Sigmoid colon (tissue), 7 donors: Measurements from ENCODE around the gene CLEC16A. TPM values are rescaled to one million over a fixed set of nuclear protein-coding genes. Genes with fewer than 3 reads are reported as not detected.

ENCODE experiments used
- DNase-seq: peaks from one replicate; pipeline ENCODE4 v3.0.0-alpha.2; 2019
- H3K27ac ChIP-seq, 4 donors: fragments of 200-600 bp; sonication (generic); one replicate each; pipeline ENCODE4 v1.5.1; 2016 to 2019; ENCODE audit warnings: mild to moderate bottlenecking in 1 of 4
- H3K27me3 ChIP-seq, 3 donors: fragments of 200-600 bp; sonication (generic); one replicate each; pipeline ENCODE4 v1.5.1; 2019; ENCODE audit warnings: mild to moderate bottlenecking in 1 of 3
- H3K36me3 ChIP-seq, 4 donors: fragments of 200-600 bp; sonication (generic); one replicate each; pipeline ENCODE4 v1.5.1; 2016 to 2019
- H3K4me1 ChIP-seq, 4 donors: fragments of 200-600 bp; sonication (generic); one replicate each; pipeline ENCODE4 v1.5.1; 2017 to 2019
- H3K4me3 ChIP-seq, 4 donors: fragments of 200-600 bp; sonication (generic); one replicate each; pipeline ENCODE4 v1.5.1; 2017 to 2019; ENCODE audit warnings: mild to moderate bottlenecking in 2 of 4, moderate library complexity in 1 of 4
- H3K9me3 ChIP-seq, 4 donors: fragments of 200-600 bp in 3 of 4; sonication (generic) in 3 of 4; one replicate each; pipeline versions ENCODE4 v1.5.1 to v1.6.1; 2013 to 2019
- EP300 ChIP-seq, 4 donors: sonication (generic); formaldehyde crosslinking; IDR thresholded peaks; one replicate each; pipeline ENCODE4 v1.6.1; 2017; ENCODE audit warnings: antibody characterized with exemption in 4 of 4
- POLR2A ChIP-seq, 2 donors: fragments of 450-650 bp; IDR thresholded peaks; one replicate each; pipeline ENCODE4 v1.6.1; 2016; ENCODE audit warnings: antibody characterized with exemption in 2 of 2, mild to moderate bottlenecking in 2 of 2, moderate library complexity in 2 of 2
- POLR2AphosphoS5 ChIP-seq, 4 donors: sonication (generic); formaldehyde crosslinking; IDR thresholded peaks; one replicate each; pipeline ENCODE4 v1.6.1; 2017; ENCODE audit warnings: antibody characterized with exemption in 4 of 4
- WGBS, 2 donors: extraction: QIAGEN DNeasy Blood & Tissue Kit; methylation state at CpG; one replicate each; pipeline ENCODE4 v1.1.7; 2013; 5-methylcytosine and 5-hydroxymethylcytosine counted together
- intact Hi-C: fragments of 100-400 bp; cut with DNase I; formaldehyde crosslinking; loops from one replicate; pipeline ENCODE4 v1.15.1; 2023
- polyA plus RNA-seq, 3 donors: library from polyadenylated mRNA; stranded (reverse); fragments of 200-250 nt; gene quantifications; one replicate each; pipeline ENCODE4 v1.2.3, GENCODE V29; 2013
- total RNA-seq, 4 donors: library from RNA; depleted of rRNA; stranded (reverse); fragments of >200 nt; gene quantifications; one replicate each; pipeline ENCODE4 v1.1.0, GENCODE V29; 2016
- TF ChIP-seq, protein P1 (sequence below), 4 experiments: fragments of 450-650 bp in 3 of 4; fragments of 200-600 bp in 1 of 4; IDR thresholded peaks; one replicate each; pipeline ENCODE4 v1.5.1; 2016 to 2019; ENCODE audit warnings: antibody characterized with exemption in 4 of 4, mild to moderate bottlenecking in 3 of 4, moderate library complexity in 2 of 4
- donor health status: healthy with polysubstance abuse.
- donor health status: Bipolar disorder and iron deficiency.
- donor health status: healthy.

CLEC16A gene
- total and polyA plus RNA-seq, 7 donors, result 9.6 to 35.2 (median 24.6) TPM

DNA sequence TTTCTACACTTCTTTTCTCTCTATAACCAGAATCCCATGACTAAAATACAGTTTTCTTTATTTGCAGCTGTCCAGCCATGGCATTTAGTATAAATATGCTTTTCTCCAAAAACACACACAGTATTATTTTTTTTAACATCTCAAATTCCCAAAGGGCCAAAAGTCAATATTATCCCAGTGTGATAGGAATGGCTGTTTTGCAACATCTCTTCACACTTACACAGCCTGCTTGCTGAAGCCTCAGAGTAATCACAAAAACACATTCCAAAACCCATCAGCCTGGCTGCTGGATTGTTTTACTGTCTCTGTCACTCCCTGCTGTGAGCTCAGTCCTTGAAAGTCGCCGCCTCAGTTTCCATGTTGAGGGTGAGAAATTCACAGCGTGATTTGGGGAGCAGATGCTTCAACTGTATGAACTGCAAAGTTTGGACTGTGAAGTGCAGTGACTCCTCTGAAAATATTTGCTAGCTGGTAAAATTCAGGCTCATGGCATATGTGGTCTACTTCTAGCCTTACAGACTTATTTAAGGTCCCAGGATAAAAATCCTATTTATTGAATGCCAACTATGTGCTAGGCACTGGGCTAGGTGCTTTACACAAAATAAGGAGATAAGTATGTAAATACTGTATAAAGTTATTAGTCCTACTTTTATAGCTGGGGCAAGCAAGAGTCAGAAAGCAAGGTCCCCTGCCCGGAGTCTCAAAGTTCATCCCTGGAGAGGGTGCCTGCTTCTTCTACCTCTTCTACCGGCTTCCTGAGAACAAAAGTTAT, 195.1 kb downstream of the CLEC16A start:
- Histone ChIP-seq H3K4me3 (no peak overlapping the region), H3K4me1 (peaks cover 0 to 13% (median 0%) of the 10 kb centered on the region in 4 donors), H3K9me3 (no peaks in the 10 kb centered on the region), H3K27me3 (no peaks in the 10 kb centered on the region), H3K27ac (no peak overlapping the region), H3K36me3 (no peaks in the 10 kb centered on the region)
- DNase-seq, result no peak
- intact Hi-C loops, result loop anchor here (10.0 kb wide), 1 partner anchor 115 kb away; the partner anchor contains the start of gene SOCS1
- TF ChIP-seq POLR2A (IDR thresholded peaks at IDR 0.05), result no peak
- WGBS, 2 donors, result 58 to 68% methylated on average over 5 of the region's 5 CpGs

DNA sequence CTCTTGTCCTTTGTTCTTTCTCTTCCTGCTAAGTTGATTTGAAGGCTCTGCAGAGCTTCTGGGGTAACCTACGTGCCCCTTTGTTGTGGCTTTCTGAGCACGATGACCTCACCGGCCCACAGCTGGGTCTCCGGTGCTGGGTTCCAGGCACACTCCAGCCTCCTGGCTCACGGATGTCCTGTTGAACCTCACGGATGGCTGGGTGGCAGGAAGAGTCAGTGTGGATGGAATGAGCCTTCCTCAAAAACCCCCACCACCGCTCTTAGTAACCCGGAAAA, 195.7 kb downstream of the CLEC16A start:
- H3K4me1 ChIP-seq, result peaks cover 0 to 9% (median 0%) of the 10 kb centered on the region in 4 donors
- no peaks in the 10 kb centered on the region for H3K9me3 ChIP-seq
- 59 to 80% methylated on average over 8 of the region's 8 CpGs for WGBS, 2 donors
- H3K4me3 ChIP-seq, result no peak overlapping the region
- DNase-seq, result no peak
- no peaks in the 10 kb centered on the region for H3K27me3 ChIP-seq
- intact Hi-C loops, result no loop called here
- H3K27ac ChIP-seq, result no peak overlapping the region
- H3K36me3 ChIP-seq, result no peaks in the 10 kb centered on the region
- TF ChIP-seq EP300 (IDR thresholded peaks at IDR 0.05) (no peak), POLR2A (IDR thresholded peaks at IDR 0.05) (no peak), POLR2AphosphoS5 (IDR thresholded peaks at IDR 0.05) (no peak)
- TF ChIP-seq, protein P1, sequence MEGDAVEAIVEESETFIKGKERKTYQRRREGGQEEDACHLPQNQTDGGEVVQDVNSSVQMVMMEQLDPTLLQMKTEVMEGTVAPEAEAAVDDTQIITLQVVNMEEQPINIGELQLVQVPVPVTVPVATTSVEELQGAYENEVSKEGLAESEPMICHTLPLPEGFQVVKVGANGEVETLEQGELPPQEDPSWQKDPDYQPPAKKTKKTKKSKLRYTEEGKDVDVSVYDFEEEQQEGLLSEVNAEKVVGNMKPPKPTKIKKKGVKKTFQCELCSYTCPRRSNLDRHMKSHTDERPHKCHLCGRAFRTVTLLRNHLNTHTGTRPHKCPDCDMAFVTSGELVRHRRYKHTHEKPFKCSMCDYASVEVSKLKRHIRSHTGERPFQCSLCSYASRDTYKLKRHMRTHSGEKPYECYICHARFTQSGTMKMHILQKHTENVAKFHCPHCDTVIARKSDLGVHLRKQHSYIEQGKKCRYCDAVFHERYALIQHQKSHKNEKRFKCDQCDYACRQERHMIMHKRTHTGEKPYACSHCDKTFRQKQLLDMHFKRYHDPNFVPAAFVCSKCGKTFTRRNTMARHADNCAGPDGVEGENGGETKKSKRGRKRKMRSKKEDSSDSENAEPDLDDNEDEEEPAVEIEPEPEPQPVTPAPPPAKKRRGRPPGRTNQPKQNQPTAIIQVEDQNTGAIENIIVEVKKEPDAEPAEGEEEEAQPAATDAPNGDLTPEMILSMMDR (IDR thresholded peaks at IDR 0.05), result no peak

DNA sequence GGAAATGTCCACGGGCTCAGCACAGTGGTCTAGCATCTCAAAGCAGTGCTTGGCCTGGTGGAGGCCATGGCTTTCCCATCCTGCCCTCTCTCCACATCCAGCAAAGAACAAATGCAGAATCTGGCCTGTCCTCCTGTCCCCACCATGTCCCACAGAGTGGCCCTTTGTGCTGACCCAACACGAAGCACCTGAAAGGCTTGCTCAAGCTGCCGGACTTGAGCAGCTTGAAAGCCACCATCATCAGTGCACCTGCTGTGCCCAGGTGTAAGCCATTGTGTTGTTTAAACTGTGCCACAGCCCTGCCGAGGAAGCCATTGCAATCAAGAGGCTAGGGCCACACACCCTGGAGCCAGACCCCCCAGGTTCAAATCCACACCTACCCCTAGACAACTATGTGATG, 196.1 kb downstream of the CLEC16A start:
- Histone ChIP-seq H3K4me1 (peaks cover 0 to 6% (median 0%) of the 10 kb centered on the region in 4 donors), H3K4me3 (no peak overlapping the region), H3K27me3 (no peaks in the 10 kb centered on the region), H3K36me3 (no peaks in the 10 kb centered on the region), H3K27ac (no peak overlapping the region), H3K9me3 (no peaks in the 10 kb centered on the region)
- DNase-seq, result no peak
- TF ChIP-seq POLR2A (IDR thresholded peaks at IDR 0.05) (no peak), POLR2AphosphoS5 (IDR thresholded peaks at IDR 0.05) (no peak), EP300 (IDR thresholded peaks at IDR 0.05) (no peak)
- TF ChIP-seq, protein P1 (IDR thresholded peaks at IDR 0.05), result no peak
- 88 to 90% methylated on average over 4 of the region's 4 CpGs for WGBS, 2 donors
- intact Hi-C loops, result no loop called here

DNA sequence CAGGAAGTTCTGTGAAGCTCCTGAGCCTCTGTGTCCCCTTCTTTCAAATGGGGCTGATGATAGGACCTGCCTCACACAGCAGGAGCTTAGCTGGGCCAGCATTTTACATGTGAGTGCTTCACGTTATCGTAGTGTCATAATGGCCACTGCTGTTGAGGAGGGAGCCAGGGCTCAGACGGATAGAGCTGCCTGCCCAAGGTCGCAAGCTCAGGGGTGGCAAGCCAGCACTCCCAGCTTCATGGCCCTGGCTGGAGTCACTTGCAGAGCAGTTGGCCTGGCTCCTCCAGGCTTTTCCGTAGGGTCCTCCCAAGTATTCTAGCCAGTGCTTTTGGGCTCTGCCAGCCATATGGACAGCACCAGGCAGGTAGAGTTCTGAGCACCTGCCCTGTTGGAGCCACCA, 196.5 kb downstream of the CLEC16A start:
- Histone ChIP-seq H3K27ac (no peak overlapping the region), H3K27me3 (no peaks in the 10 kb centered on the region), H3K4me3 (no peak overlapping the region), H3K9me3 (no peaks in the 10 kb centered on the region), H3K4me1 (peaks cover 0 to 6% (median 0%) of the 10 kb centered on the region in 4 donors), H3K36me3 (no peaks in the 10 kb centered on the region)
- TF ChIP-seq POLR2A (IDR thresholded peaks at IDR 0.05) (no peak), POLR2AphosphoS5 (IDR thresholded peaks at IDR 0.05) (no peak), EP300 (IDR thresholded peaks at IDR 0.05) (no peak)
- TF ChIP-seq, protein P1 (IDR thresholded peaks at IDR 0.05), result no peak
- intact Hi-C loops, result no loop called here
- WGBS, 2 donors, result 94 to 96% methylated on average over 5 of the region's 5 CpGs
- DNase-seq, result no peak

DNA sequence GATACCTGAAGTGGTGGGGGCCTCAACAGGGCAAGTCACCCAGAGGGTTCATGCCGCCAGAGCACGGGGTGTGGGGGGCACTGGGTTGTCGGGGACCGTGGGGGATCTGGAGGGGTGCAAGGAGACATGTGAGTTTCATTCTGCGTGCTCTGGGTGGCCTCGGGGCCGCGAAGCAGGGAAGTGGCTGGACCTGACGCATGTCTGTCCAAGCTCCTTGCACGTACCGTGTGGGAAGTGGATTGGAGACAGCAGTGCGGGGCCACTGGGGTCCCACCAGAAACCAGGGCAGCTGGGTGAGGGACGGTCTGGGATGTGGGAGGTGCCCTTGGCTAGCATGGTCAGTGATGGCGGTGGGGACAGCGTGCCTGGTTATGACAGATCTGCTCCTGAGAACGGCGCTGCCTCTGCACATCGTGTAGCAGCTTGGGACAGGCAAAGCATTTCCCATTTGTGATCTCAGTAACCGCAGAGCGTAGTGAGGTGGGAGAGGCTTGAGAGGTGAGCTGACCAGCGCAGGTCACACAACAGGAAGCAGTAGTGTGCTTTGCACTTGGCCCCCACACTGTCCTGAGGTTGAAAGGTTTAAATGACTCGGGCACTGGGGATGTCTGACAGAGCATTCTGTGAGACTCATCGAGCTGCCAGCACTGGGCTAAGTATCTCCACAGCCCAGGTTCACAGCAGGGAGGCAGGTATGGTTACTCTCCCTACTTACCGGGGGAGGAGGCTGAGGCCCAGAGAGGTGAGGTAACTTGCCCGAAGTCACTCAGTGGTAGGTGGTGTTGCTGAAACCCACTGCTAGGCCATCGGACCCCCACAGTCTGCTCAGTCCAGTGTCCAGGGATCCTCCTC, 197.3 kb downstream of the CLEC16A start:
- DNase-seq, result peak; percentile 61
- H3K27me3 ChIP-seq, result no peaks in the 10 kb centered on the region
- TF ChIP-seq POLR2AphosphoS5 (IDR thresholded peaks at IDR 0.05) (no peak), EP300 (IDR thresholded peaks at IDR 0.05) (no peak), POLR2A (IDR thresholded peaks at IDR 0.05) (no peak)
- TF ChIP-seq, protein P1 (IDR thresholded peaks at IDR 0.05), result no peak
- H3K4me3 ChIP-seq, result no peak overlapping the region
- WGBS, 2 donors, result 97% methylated on average over 26 of the region's 26 CpGs
- intact Hi-C loops, result no loop called here
- H3K4me1 ChIP-seq, result peaks cover 0 to 6% (median under 1%) of the 10 kb centered on the region in 4 donors
- no peaks in the 10 kb centered on the region for H3K9me3 ChIP-seq
- no peaks in the 10 kb centered on the region for H3K36me3 ChIP-seq
- no peak overlapping the region for H3K27ac ChIP-seq
